M059J (cell line): ENCODE data around the gene SIRT4. TPM values are rescaled to one million over a fixed set of nuclear protein-coding genes. Genes with fewer than 3 reads are reported as not detected.
"Not testable (repeated sequence)": the region's sequence is repeated elsewhere in the genome, so short reads cannot be mapped to it uniquely, and the experiment has no call there.

Source experiments
- DNase-seq: peaks from one replicate; pipeline ENCODE4 v3.0.0-alpha.2; 2012; ENCODE audit warnings: low read depth
- total RNA-seq: library from RNA; depleted of rRNA; stranded (reverse); fragments of >200 nt; shearing (Covaris generic); gene quantifications from 2 replicates; pipeline ENCODE4 v1.2.3, GENCODE V29; 2014

Gene SIRT4
- total RNA-seq, 1 experiment from 2014 or later = 2.2 TPM

- peak; percentile 50 for DNase-seq
Measured at GRCh38 chr12:120335447-120335846, 33.3 kb downstream of the SIRT4 start.

- not testable (repeated sequence) for DNase-seq
Measured at GRCh38 chr12:120336392-120336791, 34.3 kb downstream of the SIRT4 start.

- no peak for DNase-seq
Measured at GRCh38 chr12:120337730-120338129, 35.6 kb downstream of the SIRT4 start.

- no peak for DNase-seq
Measured at GRCh38 chr12:120339256-120339655, 37.1 kb downstream of the SIRT4 start.

- no peak for DNase-seq
Measured at GRCh38 chr12:120342175-120343038, 40.3 kb downstream of the SIRT4 start.

- no peak for DNase-seq
Measured at GRCh38 chr12:120343039-120343537, 41.0 kb downstream of the SIRT4 start.

GRCh38 chr12:120343692-120344091 is 41.6 kb downstream of the SIRT4 start:
- DNase-seq = no peak

GRCh38 chr12:120346031-120346430 is 43.9 kb downstream of the SIRT4 start:
- no peak for DNase-seq

GRCh38 chr12:120346681-120347080 is 44.6 kb downstream of the SIRT4 start:
- DNase-seq = no peak

GRCh38 chr12:120347766-120348165 is 45.6 kb downstream of the SIRT4 start:
- no peak for DNase-seq

- no peak for DNase-seq
Measured at GRCh38 chr12:120350576-120351350, 48.6 kb downstream of the SIRT4 start.

- DNase-seq = peak; percentile 66
Measured at GRCh38 chr12:120352117-120352516, 50.0 kb downstream of the SIRT4 start.

GRCh38 chr12:120353136-120353535 is 51.0 kb downstream of the SIRT4 start:
- no peak for DNase-seq

- DNase-seq = no peak
Measured at GRCh38 chr12:120353556-120354317, 51.6 kb downstream of the SIRT4 start.

GRCh38 chr12:120356567-120357030 is 54.5 kb downstream of the SIRT4 start:
- peak; percentile 97 for DNase-seq

- DNase-seq = no peak
Measured at GRCh38 chr12:120357104-120357503, 55.0 kb downstream of the SIRT4 start.

GRCh38 chr12:120358412-120359100 is 56.4 kb downstream of the SIRT4 start:
- DNase-seq = no peak

GRCh38 chr12:120359128-120359527 is 57.0 kb downstream of the SIRT4 start:
- no peak for DNase-seq

GRCh38 chr12:120361506-120362208 is 59.5 kb downstream of the SIRT4 start:
- DNase-seq = peak; percentile 68
